GM20000 (cell line): ENCODE measurements around the gene CDK11B.

Experiments used
- DNase-seq: peaks from one replicate; pipeline ENCODE4 v3.0.0; 2012; ENCODE audit warnings: low spot score
- TF ChIP-seq, protein P1 (sequence below): IDR thresholded peaks from 2 replicates; pipeline ENCODE4 v1.5.1; 2012; ENCODE audit warnings: mild to moderate bottlenecking, control low read depth; ENCODE audit errors: extremely low read depth, missing control alignments

Gene CDK11B

DNA sequence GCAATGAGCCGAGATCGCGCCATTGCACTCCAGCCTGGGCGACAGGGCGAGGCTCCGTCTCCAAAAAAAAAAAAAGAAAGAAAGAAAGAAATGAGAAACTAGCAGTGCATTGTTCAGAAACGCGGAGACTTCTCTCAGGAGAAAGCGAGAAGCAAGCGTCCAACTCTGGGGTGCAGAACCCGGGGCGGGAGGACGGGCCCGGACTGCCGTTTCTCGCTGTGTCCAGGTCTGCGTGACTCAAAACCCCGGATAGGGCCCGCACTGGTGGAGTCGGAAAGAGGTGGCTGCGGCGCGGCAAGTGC, 43.9 kb downstream of the CDK11B start:
- TF ChIP-seq, protein P1, sequence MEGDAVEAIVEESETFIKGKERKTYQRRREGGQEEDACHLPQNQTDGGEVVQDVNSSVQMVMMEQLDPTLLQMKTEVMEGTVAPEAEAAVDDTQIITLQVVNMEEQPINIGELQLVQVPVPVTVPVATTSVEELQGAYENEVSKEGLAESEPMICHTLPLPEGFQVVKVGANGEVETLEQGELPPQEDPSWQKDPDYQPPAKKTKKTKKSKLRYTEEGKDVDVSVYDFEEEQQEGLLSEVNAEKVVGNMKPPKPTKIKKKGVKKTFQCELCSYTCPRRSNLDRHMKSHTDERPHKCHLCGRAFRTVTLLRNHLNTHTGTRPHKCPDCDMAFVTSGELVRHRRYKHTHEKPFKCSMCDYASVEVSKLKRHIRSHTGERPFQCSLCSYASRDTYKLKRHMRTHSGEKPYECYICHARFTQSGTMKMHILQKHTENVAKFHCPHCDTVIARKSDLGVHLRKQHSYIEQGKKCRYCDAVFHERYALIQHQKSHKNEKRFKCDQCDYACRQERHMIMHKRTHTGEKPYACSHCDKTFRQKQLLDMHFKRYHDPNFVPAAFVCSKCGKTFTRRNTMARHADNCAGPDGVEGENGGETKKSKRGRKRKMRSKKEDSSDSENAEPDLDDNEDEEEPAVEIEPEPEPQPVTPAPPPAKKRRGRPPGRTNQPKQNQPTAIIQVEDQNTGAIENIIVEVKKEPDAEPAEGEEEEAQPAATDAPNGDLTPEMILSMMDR, result no peak
- no peak for DNase-seq

DNA sequence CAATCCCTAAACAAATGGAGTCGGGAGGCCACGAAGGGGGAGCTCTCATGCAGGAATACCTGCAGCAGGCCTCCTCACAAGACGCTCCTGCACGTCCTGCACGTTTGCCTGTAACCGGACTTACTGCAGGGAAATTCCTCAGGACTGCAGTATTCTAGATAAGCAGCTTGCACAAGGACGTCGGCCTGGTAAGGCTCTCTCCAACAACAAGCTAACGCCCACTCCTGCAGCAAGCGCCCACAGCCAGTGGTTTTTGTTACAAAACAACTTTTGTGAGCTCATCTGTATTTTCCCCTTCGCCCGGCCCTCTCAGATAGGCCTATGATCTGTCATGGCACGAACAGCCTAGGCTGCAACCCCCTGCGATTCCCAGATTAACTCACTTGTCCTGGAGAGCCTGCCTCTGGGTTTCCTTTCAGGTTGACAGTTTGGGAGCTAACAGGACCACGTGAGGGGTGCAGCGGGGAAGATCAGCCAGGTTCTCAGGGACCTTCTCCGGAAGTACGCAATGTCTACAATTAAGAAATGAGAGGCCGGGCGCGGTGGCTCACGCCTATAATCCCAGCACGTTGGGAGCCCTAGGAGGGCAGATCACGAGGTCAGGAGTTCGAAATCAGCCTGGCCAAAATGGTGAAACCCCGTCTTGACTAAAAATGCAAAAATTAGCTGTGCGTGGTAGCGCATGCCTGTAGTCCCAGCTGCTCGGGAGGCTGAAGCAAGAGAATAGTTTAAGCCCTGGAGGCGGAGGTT, 44.4 kb downstream of the CDK11B start:
- TF ChIP-seq, protein P1, result no peak
- no peak for DNase-seq

DNA sequence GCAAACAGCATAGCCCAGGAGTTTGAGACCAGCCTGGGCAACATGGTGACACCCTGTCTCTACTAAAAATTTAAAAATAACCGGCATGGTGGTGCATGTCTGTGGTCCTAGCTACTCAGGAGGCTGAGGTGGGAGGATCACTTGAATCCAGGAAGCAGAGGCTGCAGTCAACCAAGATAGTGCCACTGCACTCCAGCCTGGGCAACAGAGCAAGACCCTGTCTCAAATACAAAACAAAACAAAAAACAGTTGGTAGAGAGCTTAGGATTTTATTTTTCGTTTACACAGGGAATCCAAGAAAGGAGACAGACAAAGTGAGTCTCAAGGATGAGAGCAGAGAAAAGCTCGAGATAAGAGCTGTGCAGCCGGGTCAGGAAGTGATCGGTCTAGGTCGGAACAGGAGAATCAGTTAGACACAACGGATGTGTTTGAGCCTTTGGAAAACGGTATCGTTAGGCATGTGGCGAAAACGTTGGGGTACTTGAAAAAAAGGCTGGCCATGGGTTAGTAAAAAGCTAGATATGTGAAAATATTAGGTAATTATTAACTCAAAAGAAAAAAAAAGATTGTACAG, 45.2 kb downstream of the CDK11B start:
- DNase-seq, result no peak
- TF ChIP-seq, protein P1, result no peak

GRCh38 chr1:1612104-1612400, 46.8 kb downstream of the CDK11B start:
- TF ChIP-seq, protein P1, result no peak
- DNase-seq, result no peak

- no peak for DNase-seq
- TF ChIP-seq, protein P1, result no peak
Measured at GRCh38 chr1:1610796-1611195, 48.0 kb downstream of the CDK11B start.

DNA sequence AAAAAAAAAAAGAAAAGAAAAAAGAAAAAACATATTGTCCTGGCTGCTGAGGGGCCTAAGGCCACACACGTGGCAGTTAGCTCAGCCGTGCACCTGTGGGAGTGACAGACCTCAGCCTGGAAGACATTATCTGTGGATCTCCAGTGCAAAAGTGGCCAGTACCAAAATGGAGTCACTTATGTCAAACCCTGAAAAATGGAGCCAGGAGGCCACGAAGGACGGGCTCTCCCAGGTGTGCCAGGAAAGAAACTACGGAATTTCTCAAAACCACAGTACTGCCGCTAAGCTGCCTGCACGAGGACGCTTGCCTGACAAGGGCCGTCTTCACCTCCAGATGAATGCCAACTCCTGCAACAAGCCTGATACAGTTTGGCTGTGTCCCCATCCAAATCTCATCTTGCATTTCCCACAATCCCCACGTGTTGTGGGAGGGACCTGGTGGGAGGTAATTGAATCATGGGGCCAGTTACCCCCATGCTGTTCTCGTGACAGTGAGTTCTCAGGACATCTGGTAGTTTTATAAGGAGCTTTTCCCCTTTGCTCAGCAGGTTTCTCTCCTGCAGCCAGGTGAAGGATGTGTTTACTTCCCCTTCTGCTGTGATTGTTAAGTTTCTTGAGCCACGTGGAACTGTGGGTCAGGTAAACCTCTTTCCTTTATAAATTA, 48.9 kb downstream of the CDK11B start:
- TF ChIP-seq, protein P1, result no peak
- DNase-seq, result no peak

DNA sequence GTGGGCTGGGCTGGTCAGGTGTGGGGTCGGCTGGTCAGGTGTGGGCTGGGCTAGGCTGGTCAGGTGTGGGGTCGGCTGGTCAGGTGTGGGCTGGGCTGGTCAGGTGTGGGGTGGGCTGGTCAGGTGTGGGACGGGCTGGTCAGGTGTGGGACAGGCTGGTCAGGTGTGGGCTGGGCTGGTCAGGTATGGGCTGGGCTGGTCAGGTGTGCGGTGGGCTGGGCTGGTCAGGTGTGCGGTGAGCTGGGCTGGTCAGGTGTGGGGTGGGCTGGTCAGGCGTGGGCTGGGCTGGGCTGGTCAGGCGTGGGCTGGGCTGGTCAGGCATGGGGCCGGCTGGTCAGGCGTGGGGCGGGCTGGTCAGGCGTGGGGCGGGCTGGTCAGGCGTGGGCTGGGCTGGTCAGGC, 52.6 kb downstream of the CDK11B start:
- TF ChIP-seq, protein P1, result no peak

More for the DNA sequence above, 52.6 kb downstream of the CDK11B start:
- no peak for DNase-seq
